DND-41 (cell line): ENCODE measurements around the gene RFX2.

Source experiments
- ATAC-seq: fragments of 200-7000 bp; cut with Tn5 transposase; 3 replicates; pipeline ENCODE4 v1.9.1; 2021; ENCODE audit warnings: low read depth; ENCODE audit not compliant: insufficient read depth
- DNase-seq: peaks from one replicate; pipeline ENCODE4 v3.0.0-alpha.2; 2020
- H2AFZ ChIP-seq: 2 replicates; pipeline ENCODE4 v1.6.0; 2012; ENCODE audit warnings: low read depth, low read length
- H3K27ac ChIP-seq: 2 replicates; pipeline ENCODE4 v1.5.1; 2012; ENCODE audit warnings: low read length, inconsistent platforms
- H3K27me3 ChIP-seq: fragments of 200-600 bp; sonication (generic); 2 replicates; pipeline ENCODE4 v1.6.0; 2012; ENCODE audit warnings: low read length, mild to moderate bottlenecking, inconsistent platforms; ENCODE audit not compliant: insufficient read depth, poor library complexity
- H3K36me3 ChIP-seq: 2 replicates; pipeline ENCODE4 v1.5.1; 2012; ENCODE audit warnings: low read length, inconsistent platforms; ENCODE audit not compliant: insufficient read depth
- H3K4me1 ChIP-seq: 2 replicates; pipeline ENCODE4 v1.5.1; 2012; ENCODE audit warnings: mild to moderate bottlenecking, low read length; ENCODE audit not compliant: insufficient read depth
- H3K4me2 ChIP-seq: 2 replicates; pipeline ENCODE4 v1.6.0; 2012; ENCODE audit warnings: mild to moderate bottlenecking, moderate library complexity, low read length, inconsistent platforms; ENCODE audit not compliant: insufficient read depth
- H3K4me3 ChIP-seq, 2 experiments: fragments of 200-600 bp in 1 of 2; shearing (Covaris generic) in 1 of 2; 2 replicates each; pipeline ENCODE4 v1.5.1; 2012 to 2016; ENCODE audit warnings: inconsistent platforms in 2 of 2, low read length in 2 of 2, mild to moderate bottlenecking in 2 of 2, low read depth in 1 of 2, moderate library complexity in 1 of 2
- H3K79me2 ChIP-seq: 2 replicates; pipeline ENCODE4 v1.6.0; 2012; ENCODE audit warnings: low read length, inconsistent platforms; ENCODE audit not compliant: insufficient read depth
- H3K9ac ChIP-seq: 2 replicates; pipeline ENCODE4 v1.6.0; 2012; ENCODE audit warnings: low read depth, mild to moderate bottlenecking, inconsistent platforms, low read length, moderate library complexity
- H3K9me3 ChIP-seq: 2 replicates; pipeline ENCODE4 v1.5.1; 2012; ENCODE audit warnings: low read length, moderate library complexity, mild to moderate bottlenecking, inconsistent platforms; ENCODE audit not compliant: insufficient read depth, severe bottlenecking
- H4K20me1 ChIP-seq: 2 replicates; pipeline ENCODE4 v1.6.0; 2012; ENCODE audit warnings: low read length; ENCODE audit not compliant: insufficient read depth
- CTCF ChIP-seq: IDR thresholded peaks from 2 replicates; pipeline ENCODE4 v1.5.1; 2012; ENCODE audit warnings: borderline replicate concordance, low read length, moderate library complexity, mild to moderate bottlenecking; ENCODE audit not compliant: poor library complexity, severe bottlenecking; ENCODE audit errors: extremely low read depth
- EZH2 ChIP-seq: IDR thresholded peaks from 3 replicates; pipeline ENCODE4 v1.6.1; 2012; ENCODE audit warnings: borderline replicate concordance, low read depth, mild to moderate bottlenecking, moderate library complexity, low read length, inconsistent platforms; ENCODE audit not compliant: severe bottlenecking

The RFX2 gene

DNA sequence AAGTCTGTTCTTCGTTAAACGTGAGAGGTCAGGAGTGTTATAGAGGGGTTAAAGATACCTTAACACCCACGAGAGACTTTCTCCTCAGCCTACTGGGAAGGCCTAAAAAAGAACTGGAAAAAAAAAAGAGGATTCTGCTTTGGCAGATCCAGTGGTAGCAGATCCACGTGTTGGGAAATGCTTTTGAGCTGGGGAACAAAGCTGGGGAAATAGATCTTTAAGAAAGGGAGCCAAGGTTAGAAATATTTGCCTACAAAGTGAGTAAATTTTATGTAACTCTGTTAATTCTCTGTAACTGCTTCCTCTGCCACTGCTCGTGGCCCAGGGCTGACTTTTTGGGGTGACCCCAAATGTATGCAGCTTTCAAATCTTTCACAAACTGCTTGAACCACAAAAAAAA is 11.7 kb downstream of the RFX2 start:
- Histone ChIP-seq H3K9ac (no peak overlapping the region), H4K20me1 (peaks cover 4% of the 10 kb centered on the region; the same call in 1 of the 2 replicates), H3K4me1 (no peaks in the 10 kb centered on the region), H2AFZ (no peak overlapping the region), H3K27me3 (no peaks in the 10 kb centered on the region), H3K36me3 (no peaks in the 10 kb centered on the region), H3K9me3 (no peaks in the 10 kb centered on the region), H3K4me2 (no peak overlapping the region), H3K4me3 (no peak overlapping the region), H3K79me2 (peaks cover 4% of the 10 kb centered on the region; the same call in 1 of the 2 replicates), H3K27ac (no peak overlapping the region)
- TF ChIP-seq CTCF (no peak), EZH2 (no peak)
- DNase-seq (no peak), ATAC-seq (no peak)

DNA sequence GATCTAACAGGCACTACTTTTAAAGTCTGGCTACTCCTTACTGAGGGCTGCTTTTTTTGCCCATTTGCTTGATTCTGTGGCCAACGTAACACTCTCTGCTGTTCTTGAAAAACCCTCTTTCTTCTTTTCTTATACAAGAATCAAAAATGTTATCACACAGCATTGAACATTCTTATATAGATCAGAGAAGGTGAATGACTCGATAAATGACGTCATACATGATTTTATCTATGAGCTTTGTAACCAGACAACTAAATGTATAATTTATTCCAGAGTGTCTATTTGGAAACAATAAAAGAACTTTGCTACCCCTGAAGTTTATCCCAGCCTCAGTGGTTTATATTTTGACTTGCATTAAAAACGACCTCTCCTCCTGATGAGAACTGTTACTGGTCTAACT is 12.4 kb downstream of the RFX2 start:
- H3K27me3 ChIP-seq, result no peaks in the 10 kb centered on the region
- H3K4me2 ChIP-seq, result no peak overlapping the region
- no peak overlapping the region for H3K9ac ChIP-seq
- no peaks in the 10 kb centered on the region for H3K36me3 ChIP-seq
- no peaks in the 10 kb centered on the region for H3K4me1 ChIP-seq
- DNase-seq, result no peak
- no peak overlapping the region for H2AFZ ChIP-seq
- H3K27ac ChIP-seq, result no peak overlapping the region
- no peak for ATAC-seq
- peaks cover 4% of the 10 kb centered on the region; the same call in 1 of the 2 replicates for H3K79me2 ChIP-seq
- H3K4me3 ChIP-seq, result no peak overlapping the region
- TF ChIP-seq CTCF (no peak), EZH2 (no peak)
- H4K20me1 ChIP-seq, result peaks cover 4% of the 10 kb centered on the region; the same call in 1 of the 2 replicates
- no peaks in the 10 kb centered on the region for H3K9me3 ChIP-seq

- ATAC-seq (no peak), DNase-seq (no peak)
- Histone ChIP-seq H2AFZ (no peak overlapping the region), H3K27me3 (no peaks in the 10 kb centered on the region), H3K27ac (no peak overlapping the region), H3K9ac (no peak overlapping the region), H4K20me1 (peaks cover 4% of the 10 kb centered on the region; the same call in 1 of the 2 replicates), H3K36me3 (no peaks in the 10 kb centered on the region), H3K79me2 (peaks cover 4% of the 10 kb centered on the region; the same call in 1 of the 2 replicates), H3K9me3 (no peaks in the 10 kb centered on the region), H3K4me1 (no peaks in the 10 kb centered on the region), H3K4me2 (no peak overlapping the region), H3K4me3 (no peak overlapping the region)
- TF ChIP-seq EZH2 (no peak), CTCF (no peak)
Observed at GRCh38 chr19:6095760-6096159, 14.5 kb downstream of the RFX2 start.
